WI38 (cell line): ENCODE data around the gene SAMD13.

Experiments used
- H3K4me3 ChIP-seq: 2 replicates; pipeline ENCODE4 v1.5.1; 2011; ENCODE audit warnings: low read depth, mild to moderate bottlenecking, control low read depth, low read length
- CTCF ChIP-seq: IDR thresholded peaks from 2 replicates; pipeline ENCODE4 v1.5.1; 2012; ENCODE audit warnings: low read depth, mild to moderate bottlenecking, control low read depth, low read length

Gene SAMD13

DNA sequence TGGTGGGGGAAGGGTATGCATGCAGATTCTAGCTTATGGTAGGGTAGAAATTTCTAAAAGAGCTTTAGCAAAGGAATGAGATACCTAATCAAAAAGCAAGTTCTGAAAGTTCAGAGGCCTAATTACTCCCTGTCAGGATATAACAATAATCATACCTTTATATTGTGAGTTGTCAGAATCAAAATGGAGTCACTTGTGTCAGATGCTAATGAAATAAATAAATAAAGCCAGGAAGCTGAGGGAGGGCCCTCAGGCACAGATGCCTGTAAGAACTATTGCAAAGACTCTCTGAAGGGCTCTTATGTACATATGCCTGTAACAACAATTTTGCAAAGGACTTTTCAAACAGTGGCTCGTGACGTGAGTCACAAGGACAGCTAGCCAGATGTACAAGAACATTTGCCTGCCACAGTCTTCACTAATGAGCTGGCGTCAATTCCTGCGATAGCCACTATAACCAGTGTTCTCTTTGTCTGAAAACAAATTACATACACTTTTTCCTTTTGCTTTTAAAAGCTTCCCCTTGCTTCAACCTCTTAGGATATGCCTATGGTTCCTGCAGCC lies 69.4 kb downstream of the SAMD13 start:
- no peak for TF ChIP-seq CTCF

DNA sequence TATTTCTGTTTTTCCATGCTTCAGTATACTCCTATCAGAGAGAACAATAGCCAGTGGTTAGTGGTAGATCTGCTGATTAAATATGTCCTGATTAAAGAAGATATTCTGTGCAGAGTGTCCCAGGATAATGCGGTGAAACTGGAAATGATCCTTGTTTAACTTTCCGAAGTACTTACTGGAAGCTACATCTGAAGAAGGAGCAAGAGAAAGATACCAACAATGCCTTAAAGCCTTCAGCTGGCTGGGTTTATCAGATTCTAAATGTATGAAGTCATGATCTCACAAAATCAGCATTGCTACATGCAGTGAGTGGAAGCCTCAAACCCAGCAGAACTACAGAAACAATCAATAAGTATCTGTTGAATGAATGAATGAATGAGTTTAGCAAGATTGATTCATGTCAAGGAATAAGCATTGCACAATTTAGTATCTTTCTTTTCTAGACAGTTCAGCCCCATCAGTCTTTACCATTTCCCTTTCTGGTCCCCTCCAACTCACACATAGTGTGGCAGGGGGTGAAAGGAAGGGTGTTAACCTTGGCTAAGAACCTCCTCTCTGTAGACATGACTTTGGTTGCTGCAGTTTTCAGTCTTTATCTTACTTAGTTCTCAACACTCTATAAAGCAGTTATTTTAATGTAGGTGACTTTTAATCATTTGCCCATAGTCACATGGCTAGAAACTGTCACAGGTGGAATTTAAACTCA lies 72.1 kb downstream of the SAMD13 start:
- H3K4me3 ChIP-seq: no peak overlapping the region
- TF ChIP-seq CTCF: no peak

More for the DNA sequence above, 69.4 kb downstream of the SAMD13 start:
- H3K4me3 ChIP-seq: no peak overlapping the region

- H3K4me3 ChIP-seq: no peak overlapping the region
- TF ChIP-seq CTCF: no peak
These were observed 73.6 kb downstream of the SAMD13 start for GRCh38 chr1:84374991-84375696.

- no peak for TF ChIP-seq CTCF
- no peak overlapping the region for H3K4me3 ChIP-seq
These were observed 74.7 kb downstream of the SAMD13 start for GRCh38 chr1:84376000-84376910.

DNA sequence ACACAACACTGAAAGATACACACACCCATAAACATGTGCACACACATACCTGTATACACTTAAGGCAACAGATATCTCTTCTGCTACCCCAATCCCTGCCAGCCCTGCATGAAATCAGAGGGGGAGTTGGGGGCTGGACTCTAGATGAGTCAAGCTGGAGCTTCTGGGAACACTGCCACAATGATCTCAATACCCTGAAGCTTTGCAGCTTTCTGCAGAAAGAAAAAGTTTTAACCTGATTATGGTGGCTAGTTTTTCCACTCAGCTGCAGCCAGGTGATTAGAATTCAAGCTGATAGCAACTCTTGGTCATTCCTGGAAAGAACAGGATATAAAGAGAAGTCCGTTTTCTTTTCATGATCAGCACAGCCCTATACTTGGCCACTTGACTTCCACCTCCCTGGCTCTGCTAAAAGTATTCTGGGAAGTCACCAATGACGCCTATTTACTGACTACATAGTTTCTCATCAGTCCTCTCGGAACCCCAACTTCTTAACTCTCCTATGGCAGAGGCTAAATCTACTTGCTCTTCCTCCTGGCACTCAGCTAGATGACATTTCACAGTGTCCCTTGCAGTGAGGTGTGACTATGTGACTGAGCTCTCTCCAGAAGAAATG lies 76.1 kb downstream of the SAMD13 start:
- TF ChIP-seq CTCF: no peak
- no peak overlapping the region for H3K4me3 ChIP-seq

- no peak overlapping the region for H3K4me3 ChIP-seq
- TF ChIP-seq CTCF: no peak
These were observed 77.8 kb downstream of the SAMD13 start for GRCh38 chr1:84379138-84379916.
